HG03280 (cell line): ENCODE measurements around the gene C15orf61.

ENCODE experiments used
- ATAC-seq: cut with Tn5 transposase; IDR thresholded peaks from one replicate; pipeline ENCODE4 v1.9.1; 2021; ENCODE audit warnings: mild to moderate bottlenecking, moderate library complexity; ENCODE audit not compliant: unreplicated experiment

C15orf61 gene

GRCh38 chr15:67548862-67549651, 28.1 kb downstream of the C15orf61 start:
- no peak for ATAC-seq

- ATAC-seq = no peak
Observed at GRCh38 chr15:67549736-67550135, 28.8 kb downstream of the C15orf61 start.

- no peak for ATAC-seq
Observed at GRCh38 chr15:67550522-67550921, 29.6 kb downstream of the C15orf61 start.

GRCh38 chr15:67551207-67551743, 30.3 kb downstream of the C15orf61 start:
- ATAC-seq = no peak

- ATAC-seq = no peak
Observed at GRCh38 chr15:67554580-67554979, 33.6 kb downstream of the C15orf61 start.

GRCh38 chr15:67556976-67557570, 36.1 kb downstream of the C15orf61 start:
- ATAC-seq = no peak

GRCh38 chr15:67558502-67558901, 37.6 kb downstream of the C15orf61 start:
- ATAC-seq = no peak

GRCh38 chr15:67559158-67559557, 38.2 kb downstream of the C15orf61 start:
- no peak for ATAC-seq

- ATAC-seq = no peak
Observed at GRCh38 chr15:67559576-67559975, 38.6 kb downstream of the C15orf61 start.

GRCh38 chr15:67560320-67560719, 39.4 kb downstream of the C15orf61 start:
- no peak for ATAC-seq

GRCh38 chr15:67563092-67563491, 42.2 kb downstream of the C15orf61 start:
- no peak for ATAC-seq

GRCh38 chr15:67564021-67564967, 43.4 kb downstream of the C15orf61 start:
- peak; percentile 85 for ATAC-seq

GRCh38 chr15:67564968-67565345, 44.0 kb downstream of the C15orf61 start:
- ATAC-seq = peak; percentile 24

- no peak for ATAC-seq
Observed at GRCh38 chr15:67569668-67570067, 48.7 kb downstream of the C15orf61 start.

GRCh38 chr15:67570875-67571647, 50.1 kb downstream of the C15orf61 start:
- ATAC-seq = no peak

- no peak for ATAC-seq
Observed at GRCh38 chr15:67571648-67572415, 50.9 kb downstream of the C15orf61 start.

GRCh38 chr15:67573194-67573593, 52.3 kb downstream of the C15orf61 start:
- no peak for ATAC-seq

- no peak for ATAC-seq
Observed at GRCh38 chr15:67575039-67575502, 54.1 kb downstream of the C15orf61 start.

GRCh38 chr15:67578020-67578600, 57.2 kb downstream of the C15orf61 start:
- no peak for ATAC-seq
